SJSA1 (cell line): ENCODE data around the gene ALG9. TPM values are rescaled to one million over a fixed set of nuclear protein-coding genes. Genes with fewer than 3 reads are reported as not detected.
A peak's percentile ranks its signal among the peaks of the same experiment; 100 is the strongest.

Experiments used
- DNase-seq, 2 experiments: peaks; one replicate each; pipeline ENCODE4 v3.0.0-alpha.2; 2015 to 2020; ENCODE audit warnings: low spot score in 2 of 2, low read depth in 1 of 2
- H3K27ac ChIP-seq: fragments of 250-450 bp; sonication (Bioruptor Pico); 2 replicates; pipeline ENCODE4 v1.5.1; 2020; ENCODE audit warnings: mild to moderate bottlenecking, moderate library complexity
- H3K27me3 ChIP-seq: fragments of 250-450 bp; sonication (Bioruptor Pico); replicated peaks from 2 replicates; pipeline ENCODE4 v1.5.1; 2020; ENCODE audit warnings: mild to moderate bottlenecking, moderate library complexity
- H3K36me3 ChIP-seq: fragments of 250-450 bp; sonication (Bioruptor Pico); 2 replicates; pipeline ENCODE4 v1.5.1; 2020; ENCODE audit warnings: mild to moderate bottlenecking
- H3K4me1 ChIP-seq: fragments of 250-450 bp; sonication (Bioruptor Pico); replicated peaks from 2 replicates; pipeline ENCODE4 v1.6.1; 2021; ENCODE audit warnings: mild to moderate bottlenecking
- H3K4me3 ChIP-seq: fragments of 250-450 bp; sonication (Bioruptor Pico); 2 replicates; pipeline ENCODE4 v1.5.1; 2020; ENCODE audit warnings: mild to moderate bottlenecking
- H3K9me3 ChIP-seq: fragments of 250-450 bp; sonication (Bioruptor Pico); replicated peaks from 2 replicates; pipeline ENCODE4 v1.5.1; 2020; ENCODE audit warnings: mild to moderate bottlenecking
- total RNA-seq: library from RNA; depleted of rRNA; stranded (reverse); fragments of >200 nt; shearing (Covaris generic); gene quantifications from 2 replicates; pipeline ENCODE4 v1.2.3, GENCODE V29; 2014

The ALG9 gene
- total RNA-seq, 1 experiment from 2014 or later = 24.9 TPM

DNA sequence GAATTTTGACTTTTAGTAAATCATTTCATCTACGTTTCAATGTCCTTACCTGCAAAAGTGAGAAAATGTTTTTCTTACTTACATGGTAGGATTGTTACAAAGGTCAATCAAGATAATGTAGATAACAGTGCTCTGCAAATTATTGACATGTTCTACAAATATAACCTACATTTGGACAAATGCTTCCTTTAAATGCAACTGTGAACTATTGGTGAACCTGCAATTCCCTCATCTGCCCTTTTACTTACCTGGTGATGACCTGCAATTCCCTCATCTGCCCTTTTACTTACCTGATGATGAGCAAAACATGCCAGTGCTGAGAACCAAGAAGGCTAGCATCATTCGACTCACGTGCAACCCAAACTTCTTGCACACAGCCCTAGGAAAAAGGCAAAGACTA, 11.1 kb downstream of the ALG9 start:
- no peak for DNase-seq
- Histone ChIP-seq H3K4me3 (no peak overlapping the region), H3K27me3 (no peaks in the 10 kb centered on the region), H3K36me3 (peaks cover 3% of the 10 kb centered on the region; the same call in 1 of the 2 replicates), H3K27ac (no peak overlapping the region), H3K9me3 (no peaks in the 10 kb centered on the region), H3K4me1 (no peaks in the 10 kb centered on the region)

- Histone ChIP-seq H3K27ac (no peak overlapping the region), H3K9me3 (no peaks in the 10 kb centered on the region), H3K4me3 (no peak overlapping the region), H3K4me1 (no peaks in the 10 kb centered on the region), H3K36me3 (peaks cover 2% of the 10 kb centered on the region; the same call in 1 of the 2 replicates), H3K27me3 (no peaks in the 10 kb centered on the region)
- no peak for DNase-seq
Measured at GRCh38 chr11:111855506-111855905, 15.9 kb downstream of the ALG9 start.

DNA sequence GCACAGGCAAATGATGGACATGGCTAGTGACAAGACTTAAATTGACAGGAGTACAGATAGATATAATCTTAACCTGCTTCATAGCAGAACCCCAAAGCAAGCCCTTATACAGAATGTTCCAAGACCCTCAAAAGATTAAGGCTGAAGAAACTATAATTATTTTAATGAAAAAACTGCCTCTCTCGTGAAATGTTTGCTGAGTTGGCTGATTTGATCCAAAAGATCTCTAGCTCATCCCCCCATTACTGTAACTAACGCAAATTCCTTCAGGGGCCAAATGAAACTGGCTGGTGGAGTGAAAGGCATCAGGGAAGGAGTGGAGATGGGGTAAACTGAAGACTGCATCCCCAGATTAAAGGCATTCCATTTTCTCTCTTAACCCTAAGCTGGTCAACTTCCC, 19.3 kb downstream of the ALG9 start:
- no peak for DNase-seq
- peaks cover 5% of the 10 kb centered on the region; the same call in 1 of the 2 replicates for H3K36me3 ChIP-seq
- no peak overlapping the region for H3K4me3 ChIP-seq
- no peak overlapping the region for H3K27ac ChIP-seq
- no peaks in the 10 kb centered on the region; the same call in 1 of the 2 replicates for H3K4me1 ChIP-seq
- H3K27me3 ChIP-seq = no peaks in the 10 kb centered on the region
- H3K9me3 ChIP-seq = no peaks in the 10 kb centered on the region

DNA sequence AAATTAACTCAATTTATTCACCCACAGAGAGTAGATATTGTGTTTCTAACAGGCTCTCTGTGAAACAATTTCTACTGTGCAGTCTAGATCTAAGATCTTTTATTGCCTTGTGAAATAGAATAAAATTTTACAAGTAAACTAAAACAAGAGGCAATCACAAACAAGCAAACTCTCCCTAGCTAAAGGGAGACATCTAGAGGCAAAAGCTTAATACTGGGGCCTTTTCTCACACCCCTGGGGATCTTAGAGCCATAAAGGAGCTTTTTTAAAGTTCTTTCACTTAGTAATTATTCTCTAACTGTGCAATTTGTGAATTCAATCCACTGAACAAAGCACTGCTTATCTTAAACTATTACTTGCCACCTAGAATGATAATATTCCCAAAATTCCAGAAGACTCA, 19.7 kb downstream of the ALG9 start:
- H3K9me3 ChIP-seq = no peaks in the 10 kb centered on the region
- H3K4me1 ChIP-seq = no peaks in the 10 kb centered on the region; the same call in 1 of the 2 replicates
- peaks cover 5% of the 10 kb centered on the region; the same call in 1 of the 2 replicates for H3K36me3 ChIP-seq
- no peaks in the 10 kb centered on the region for H3K27me3 ChIP-seq
- no peak overlapping the region for H3K27ac ChIP-seq
- no peak overlapping the region for H3K4me3 ChIP-seq
- no peak for DNase-seq

- Histone ChIP-seq H3K27ac (no peak overlapping the region), H3K4me3 (no peak overlapping the region), H3K4me1 (no peaks in the 10 kb centered on the region; the same call in 1 of the 2 replicates), H3K9me3 (no peaks in the 10 kb centered on the region), H3K27me3 (no peaks in the 10 kb centered on the region), H3K36me3 (peaks cover 5% of the 10 kb centered on the region; the same call in 1 of the 2 replicates)
- DNase-seq = no peak
Measured at GRCh38 chr11:111851067-111851466, 20.3 kb downstream of the ALG9 start.

- Histone ChIP-seq H3K9me3 (no peaks in the 10 kb centered on the region), H3K27ac (no peak overlapping the region), H3K4me1 (no peaks in the 10 kb centered on the region; the same call in 1 of the 2 replicates), H3K36me3 (peaks cover 7% of the 10 kb centered on the region; the same call in 1 of the 2 replicates), H3K27me3 (no peaks in the 10 kb centered on the region), H3K4me3 (no peak overlapping the region)
- DNase-seq = no peak
Measured at GRCh38 chr11:111849631-111850030, 21.8 kb downstream of the ALG9 start.

GRCh38 chr11:111846636-111847035, 24.7 kb downstream of the ALG9 start:
- peak in 1 of 2 experiments; percentile 4 for DNase-seq
- Histone ChIP-seq H3K36me3 (0 out of 2 replicates have a peak, but pooled peaks cover 8% of the 10 kb centered on the region), H3K4me3 (no peak overlapping the region), H3K9me3 (no peaks in the 10 kb centered on the region), H3K4me1 (no peaks in the 10 kb centered on the region; the same call in 1 of the 2 replicates), H3K27ac (no peak overlapping the region), H3K27me3 (no peaks in the 10 kb centered on the region)

GRCh38 chr11:111846063-111846462, 25.3 kb downstream of the ALG9 start:
- H3K9me3 ChIP-seq = no peaks in the 10 kb centered on the region
- H3K27me3 ChIP-seq = no peaks in the 10 kb centered on the region
- H3K27ac ChIP-seq = no peak overlapping the region
- H3K4me3 ChIP-seq = no peak overlapping the region
- H3K4me1 ChIP-seq = no peaks in the 10 kb centered on the region; the same call in 1 of the 2 replicates
- H3K36me3 ChIP-seq = peaks cover 11% of the 10 kb centered on the region; the same call in 1 of the 2 replicates
- DNase-seq = no peak

- no peak overlapping the region for H3K27ac ChIP-seq
- no peak overlapping the region for H3K4me3 ChIP-seq
- H3K4me1 ChIP-seq = no peaks in the 10 kb centered on the region; the same call in 1 of the 2 replicates
- no peaks in the 10 kb centered on the region for H3K9me3 ChIP-seq
- peaks cover 11% of the 10 kb centered on the region; the same call in 1 of the 2 replicates for H3K36me3 ChIP-seq
- no peaks in the 10 kb centered on the region for H3K27me3 ChIP-seq
- DNase-seq = no peak
Measured at GRCh38 chr11:111845276-111846028, 25.9 kb downstream of the ALG9 start.

- no peaks in the 10 kb centered on the region for H3K9me3 ChIP-seq
- no peak for DNase-seq
- no peak overlapping the region for H3K27ac ChIP-seq
- no peaks in the 10 kb centered on the region for H3K27me3 ChIP-seq
- peaks cover 9% of the 10 kb centered on the region; the same call in 1 of the 2 replicates for H3K36me3 ChIP-seq
- H3K4me1 ChIP-seq = no peaks in the 10 kb centered on the region; the same call in 1 of the 2 replicates
- no peak overlapping the region for H3K4me3 ChIP-seq
Measured at GRCh38 chr11:111843661-111844060, 27.7 kb downstream of the ALG9 start.

GRCh38 chr11:111841370-111842053, 29.9 kb downstream of the ALG9 start:
- H3K4me1 ChIP-seq = no peaks in the 10 kb centered on the region; the same call in 1 of the 2 replicates
- H3K27ac ChIP-seq = no peak overlapping the region
- no peaks in the 10 kb centered on the region for H3K9me3 ChIP-seq
- no peak overlapping the region for H3K4me3 ChIP-seq
- peaks cover 9% of the 10 kb centered on the region; the same call in 1 of the 2 replicates for H3K36me3 ChIP-seq
- peak; percentile 35 to 69 for DNase-seq
- H3K27me3 ChIP-seq = no peaks in the 10 kb centered on the region

GRCh38 chr11:111840143-111840542, 31.2 kb downstream of the ALG9 start:
- DNase-seq = no peak
- H3K36me3 ChIP-seq = peaks cover 9% of the 10 kb centered on the region; the same call in 1 of the 2 replicates

DNA sequence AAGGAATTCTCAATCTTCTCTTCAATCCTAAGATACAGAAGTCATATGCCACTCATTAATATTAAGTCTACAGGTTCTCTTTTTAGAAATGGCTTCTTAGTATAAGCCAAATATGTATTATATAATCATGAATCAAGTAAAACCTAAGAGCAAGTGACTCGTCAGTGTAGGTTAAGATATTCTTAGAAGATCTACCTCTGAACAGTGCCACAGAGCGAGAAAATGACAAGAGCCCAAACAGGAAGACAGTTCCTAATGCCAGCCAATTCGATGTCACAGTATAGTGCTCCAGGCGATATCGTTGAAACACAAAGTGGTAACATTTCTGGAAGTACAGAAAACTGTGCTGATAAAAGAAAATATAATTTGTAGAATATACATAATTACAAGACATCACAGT, 33.3 kb downstream of the ALG9 start:
- no peaks in the 10 kb centered on the region for H3K4me1 ChIP-seq
- no peaks in the 10 kb centered on the region for H3K27me3 ChIP-seq
- no peak overlapping the region for H3K27ac ChIP-seq
- H3K9me3 ChIP-seq = no peaks in the 10 kb centered on the region
- no peak for DNase-seq
- H3K36me3 ChIP-seq = peaks cover 7% of the 10 kb centered on the region; the same call in 1 of the 2 replicates
- H3K4me3 ChIP-seq = no peak overlapping the region

More at GRCh38 chr11:111840143-111840542, 31.2 kb downstream of the ALG9 start:
- Histone ChIP-seq H3K27me3 (no peaks in the 10 kb centered on the region), H3K4me1 (no peaks in the 10 kb centered on the region), H3K4me3 (no peak overlapping the region), H3K9me3 (no peaks in the 10 kb centered on the region), H3K27ac (no peak overlapping the region)
